KMS-11 (cell line): ENCODE data around the gene PPP2R1A.
A peak's percentile ranks its signal among the peaks of the same experiment; 100 is the strongest.
"Not testable (repeated sequence)": the region's sequence is repeated elsewhere in the genome, so short reads cannot be mapped to it uniquely, and the experiment has no call there.

ENCODE experiments used
- H2AFZ ChIP-seq: fragments of 200-600 bp; sonication (generic); 2 replicates; pipeline ENCODE4 v1.6.1; 2016; ENCODE audit warnings: antibody characterized with exemption, mixed run types, low read depth
- H3K27ac ChIP-seq: fragments of 200-600 bp; sonication (generic); 2 replicates; pipeline ENCODE4 v1.6.1; 2016; ENCODE audit warnings: mild to moderate bottlenecking, mixed run types
- H3K27me3 ChIP-seq: fragments of 200-600 bp; sonication (generic); 2 replicates; pipeline ENCODE4 v1.6.1; 2017; ENCODE audit warnings: mild to moderate bottlenecking, low read depth, mixed run types, moderate library complexity; ENCODE audit not compliant: insufficient read depth
- H3K36me3 ChIP-seq: fragments of 200-600 bp; sonication (generic); 2 replicates; pipeline ENCODE4 v1.6.1; 2017; ENCODE audit warnings: mild to moderate bottlenecking, mixed run types; ENCODE audit not compliant: insufficient read depth
- H3K4me1 ChIP-seq: fragments of 200-600 bp; sonication (generic); 2 replicates; pipeline ENCODE4 v1.6.1; 2016; ENCODE audit warnings: mild to moderate bottlenecking, low read depth, mixed run types; ENCODE audit not compliant: poor library complexity, severe bottlenecking
- H3K4me2 ChIP-seq: fragments of 200-600 bp; sonication (generic); 2 replicates; pipeline ENCODE4 v1.7.0; 2016; ENCODE audit warnings: mild to moderate bottlenecking, mixed run types
- H3K4me3 ChIP-seq: fragments of 200-600 bp; sonication (generic); IDR thresholded peaks from 2 replicates; pipeline ENCODE4 v1.6.1; 2017; ENCODE audit warnings: low read depth, low read length, mixed read lengths; ENCODE audit not compliant: insufficient read depth
- H3K79me2 ChIP-seq: fragments of 200-600 bp; sonication (generic); 2 replicates; pipeline ENCODE4 v1.6.1; 2016; ENCODE audit warnings: low read depth, mixed run types; ENCODE audit not compliant: insufficient read depth
- H3K9ac ChIP-seq: fragments of 200-600 bp; sonication (generic); 2 replicates; pipeline ENCODE4 v1.6.1; 2016; ENCODE audit warnings: mild to moderate bottlenecking, mixed run types
- H4K20me1 ChIP-seq: fragments of 200-600 bp; sonication (generic); 2 replicates; pipeline ENCODE4 v1.6.1; 2016; ENCODE audit warnings: mild to moderate bottlenecking, mixed run types; ENCODE audit not compliant: insufficient read depth
- TF ChIP-seq, protein P1 (sequence below): fragments of 200-600 bp; sonication (generic); conservative IDR thresholded peaks from 2 replicates; pipeline ENCODE4 v1.6.1; 2017; ENCODE audit warnings: low read depth, mild to moderate bottlenecking, antibody characterized with exemption, low read length, moderate library complexity, mixed read lengths

PPP2R1A gene

DNA sequence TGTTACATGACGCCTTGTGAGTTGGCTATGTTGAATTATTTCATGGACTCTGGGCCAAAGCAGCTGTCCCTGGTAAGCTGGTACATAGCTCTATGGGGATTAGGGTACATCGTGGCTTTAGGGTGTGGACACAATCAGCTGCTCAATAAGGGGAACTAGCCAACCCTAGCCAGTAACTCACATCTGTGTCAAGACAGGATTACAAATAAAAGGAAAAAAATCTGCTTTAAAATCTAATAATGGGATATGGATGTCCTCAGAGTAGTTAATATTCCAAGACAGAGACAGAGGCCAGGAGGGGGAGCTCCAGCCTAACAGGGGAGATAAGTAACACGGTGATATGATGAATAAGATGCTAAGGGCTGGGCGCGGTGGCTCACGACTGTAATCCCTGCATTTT is 58.4 kb downstream of the PPP2R1A start:
- Histone ChIP-seq H3K79me2 (no peaks in the 10 kb centered on the region), H4K20me1 (no peaks in the 10 kb centered on the region), H3K36me3 (no peaks in the 10 kb centered on the region), H3K4me1 (no peaks in the 10 kb centered on the region), H3K4me2 (no peak overlapping the region), H3K27me3 (no peaks in the 10 kb centered on the region), H3K4me3 (no peak overlapping the region), H3K9ac (no peak overlapping the region), H3K27ac (no peak overlapping the region), H2AFZ (no peak overlapping the region)
- TF ChIP-seq, protein P1, sequence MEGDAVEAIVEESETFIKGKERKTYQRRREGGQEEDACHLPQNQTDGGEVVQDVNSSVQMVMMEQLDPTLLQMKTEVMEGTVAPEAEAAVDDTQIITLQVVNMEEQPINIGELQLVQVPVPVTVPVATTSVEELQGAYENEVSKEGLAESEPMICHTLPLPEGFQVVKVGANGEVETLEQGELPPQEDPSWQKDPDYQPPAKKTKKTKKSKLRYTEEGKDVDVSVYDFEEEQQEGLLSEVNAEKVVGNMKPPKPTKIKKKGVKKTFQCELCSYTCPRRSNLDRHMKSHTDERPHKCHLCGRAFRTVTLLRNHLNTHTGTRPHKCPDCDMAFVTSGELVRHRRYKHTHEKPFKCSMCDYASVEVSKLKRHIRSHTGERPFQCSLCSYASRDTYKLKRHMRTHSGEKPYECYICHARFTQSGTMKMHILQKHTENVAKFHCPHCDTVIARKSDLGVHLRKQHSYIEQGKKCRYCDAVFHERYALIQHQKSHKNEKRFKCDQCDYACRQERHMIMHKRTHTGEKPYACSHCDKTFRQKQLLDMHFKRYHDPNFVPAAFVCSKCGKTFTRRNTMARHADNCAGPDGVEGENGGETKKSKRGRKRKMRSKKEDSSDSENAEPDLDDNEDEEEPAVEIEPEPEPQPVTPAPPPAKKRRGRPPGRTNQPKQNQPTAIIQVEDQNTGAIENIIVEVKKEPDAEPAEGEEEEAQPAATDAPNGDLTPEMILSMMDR: 0 out of 2 replicates have a peak, but pooled peaks have one; percentile 14

DNA sequence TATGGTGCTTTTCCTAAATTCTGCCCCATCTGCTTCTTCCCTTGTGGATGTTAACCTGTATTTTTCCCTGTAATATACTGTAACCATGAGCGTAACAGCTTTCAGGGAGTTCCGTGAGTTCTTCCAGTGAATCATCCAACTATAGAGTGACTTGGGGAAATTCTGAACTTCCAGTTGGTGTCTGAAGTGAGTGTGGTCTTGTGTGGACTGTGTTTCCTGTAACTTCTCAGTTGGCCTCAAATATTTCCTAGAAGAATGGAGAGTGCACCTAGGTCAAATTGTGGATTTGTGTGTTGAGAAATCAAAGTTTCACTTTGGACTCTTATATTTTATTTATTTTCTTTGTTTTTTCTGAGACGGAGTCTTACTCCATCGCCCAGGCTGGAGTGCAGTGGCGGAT is 68.6 kb downstream of the PPP2R1A start:
- H3K79me2 ChIP-seq: no peaks in the 10 kb centered on the region
- H2AFZ ChIP-seq: no peak overlapping the region
- no peaks in the 10 kb centered on the region for H3K27me3 ChIP-seq
- H3K27ac ChIP-seq: no peak overlapping the region
- no peak overlapping the region for H3K9ac ChIP-seq
- H3K4me3 ChIP-seq: no peak overlapping the region
- no peaks in the 10 kb centered on the region for H4K20me1 ChIP-seq
- no peaks in the 10 kb centered on the region for H3K4me1 ChIP-seq
- TF ChIP-seq, protein P1: no peak
- no peaks in the 10 kb centered on the region for H3K36me3 ChIP-seq
- H3K4me2 ChIP-seq: no peak overlapping the region

DNA sequence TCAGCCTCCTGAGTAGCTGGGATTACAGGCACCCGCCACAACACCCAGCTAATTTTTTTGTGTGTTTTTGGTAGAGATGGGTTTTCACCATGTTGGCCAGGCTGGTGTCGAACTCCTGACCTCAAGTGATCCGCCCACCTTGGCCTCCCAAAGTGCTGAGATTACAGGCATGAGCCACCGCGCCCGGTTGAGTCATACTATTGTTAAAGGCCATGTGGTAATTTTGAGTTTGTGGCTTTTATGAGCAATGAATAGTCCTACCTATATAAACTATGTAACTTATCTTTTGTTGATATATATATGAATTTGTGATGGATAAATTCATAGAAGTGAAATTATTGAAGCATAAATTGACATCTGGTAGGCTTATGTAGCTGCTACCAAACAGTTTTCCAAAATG is 75.7 kb downstream of the PPP2R1A start:
- H2AFZ ChIP-seq, H3K4me2 ChIP-seq, H4K20me1 ChIP-seq, H3K9ac ChIP-seq, H3K4me3 ChIP-seq, H3K27me3 ChIP-seq, H3K36me3 ChIP-seq, H3K4me1 ChIP-seq, H3K27ac ChIP-seq, H3K79me2 ChIP-seq: not testable (repeated sequence)

DNA sequence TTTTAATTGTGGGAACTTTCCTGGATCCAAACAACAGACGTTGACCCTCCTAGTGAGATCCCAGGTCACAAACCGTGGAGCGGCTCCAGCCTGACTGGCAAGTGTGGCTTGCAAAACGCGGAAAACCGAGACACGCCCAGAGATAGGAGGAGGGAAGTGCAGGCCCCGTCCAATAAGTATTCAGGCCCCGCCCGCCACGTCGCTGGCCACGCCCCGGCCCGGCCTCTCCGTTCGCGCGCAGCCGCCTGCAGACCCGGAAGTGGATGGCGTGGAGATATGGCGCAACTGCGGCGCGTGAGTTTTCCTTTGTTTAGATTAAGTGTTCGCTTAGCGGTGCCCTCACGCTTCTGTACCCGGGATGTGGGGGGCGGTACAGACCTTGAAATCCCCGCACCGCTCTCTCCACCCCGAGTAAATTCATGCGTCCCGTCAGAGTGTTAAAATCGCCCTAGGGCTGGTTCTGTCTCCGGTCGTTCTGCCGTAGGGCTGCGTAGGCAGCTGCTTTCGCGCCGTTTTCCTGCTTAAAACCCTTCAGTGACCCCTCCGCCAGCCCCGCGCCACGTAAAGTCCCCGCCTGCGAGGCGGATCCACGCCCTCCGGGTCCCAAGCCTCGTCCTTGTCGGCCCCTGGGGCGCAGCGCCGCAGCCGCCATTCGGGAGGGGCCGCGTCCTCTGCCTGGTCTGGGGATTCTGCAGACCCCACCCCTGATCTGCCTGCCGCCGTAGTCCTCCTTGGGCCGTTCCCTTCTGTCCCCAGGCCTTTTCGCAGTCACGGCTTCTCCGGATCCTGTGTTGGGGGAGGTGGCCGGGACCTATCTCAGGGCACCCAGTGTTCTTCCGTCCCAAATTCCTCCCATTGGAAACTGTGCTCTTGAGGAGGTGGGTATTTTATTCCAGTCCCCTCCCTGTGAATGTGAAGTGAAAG is 79.7 kb downstream of the PPP2R1A start, which contains the start of gene ZNF766:
Gene ZNF766 (plus strand): TSS at position 250 of the 924 bp plus-strand sequence. CDS start 27 bp downstream, at position 277.
- Histone ChIP-seq H2AFZ (peak within 1 kb of the TSS; percentile 78), H3K79me2 (peaks cover 45% of the 10 kb centered on the region)

More for the DNA sequence above, 79.7 kb downstream of the PPP2R1A start, which contains the start of gene ZNF766:
- Histone ChIP-seq H4K20me1 (no peaks in the 10 kb centered on the region), H3K4me2 (peak within 1 kb of the TSS; percentile 72), H3K9ac (peak within 1 kb of the TSS; percentile 96), H3K4me3 (peak within 1 kb of the TSS; percentile 29), H3K27me3 (no peaks in the 10 kb centered on the region), H3K36me3 (peaks cover 7% of the 10 kb centered on the region; the same call in 1 of the 2 replicates), H3K4me1 (peaks cover 5% of the 10 kb centered on the region), H3K27ac (peak within 1 kb of the TSS; percentile 92)
- TF ChIP-seq, protein P1: no peak
